ENCODE data around the gene ITPKB.
"Not testable (repeated sequence)": the region's sequence is repeated elsewhere in the genome, so short reads cannot be mapped to it uniquely, and the experiment has no call there.

The ITPKB gene

DNA sequence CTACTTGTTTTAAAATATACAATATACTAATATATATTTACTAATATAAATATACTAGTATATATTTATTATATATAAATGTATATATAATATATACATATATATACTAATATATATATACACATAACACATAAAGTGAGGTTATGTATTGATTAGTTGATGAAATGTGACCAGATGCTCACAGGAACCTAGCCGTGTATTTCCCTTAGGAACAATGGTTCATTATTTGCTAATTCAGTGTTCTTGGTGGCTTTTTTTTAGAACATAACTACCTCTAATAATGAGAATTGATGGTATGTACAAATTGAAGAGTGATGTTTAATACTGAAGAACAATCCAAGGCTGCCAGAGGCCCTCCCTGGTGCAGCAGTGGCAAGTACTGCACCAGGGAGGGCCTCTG lies 37.9 kb upstream of the ITPKB start:
- no peak overlapping the region for H3K27ac ChIP-seq (ENCODE audit: low read length)
- H3K4me1 ChIP-seq (ENCODE audit: control insufficient read depth, insufficient read depth, low read length): peaks cover 16% of the 10 kb centered on the region
- H3K9me3 ChIP-seq (ENCODE audit: control insufficient read depth in 2 of 2, low read length in 2 of 2): no peaks in the 10 kb centered on the region

DNA sequence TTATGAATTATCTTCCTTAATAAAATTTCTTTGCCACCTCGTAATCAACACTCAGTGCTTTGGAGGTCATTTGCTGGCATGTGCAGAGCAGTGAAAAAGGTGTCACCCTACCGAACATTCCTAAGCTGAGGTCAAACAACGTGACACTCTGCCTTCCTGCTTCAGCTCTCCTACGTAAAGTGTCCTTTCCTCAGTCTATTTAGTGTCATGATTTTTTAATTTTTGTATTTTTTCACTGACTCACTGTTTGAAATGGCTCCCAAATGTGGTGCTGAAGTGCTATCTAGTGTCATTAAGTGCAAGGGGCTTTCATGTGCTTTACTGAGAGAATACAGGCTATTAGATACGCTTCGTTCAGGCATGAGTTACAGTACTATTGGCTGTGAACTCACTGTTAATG lies 37.0 kb upstream of the ITPKB start:
- H3K4me3 ChIP-seq (ENCODE audit: low read length in 2 of 2): no peak overlapping the region
- no peaks in the 10 kb centered on the region for H3K27me3 ChIP-seq (ENCODE audit: control insufficient read depth in 1 of 2, insufficient read depth in 2 of 2, low read length in 2 of 2)
- H3K9ac ChIP-seq (ENCODE audit: low read length in 2 of 2): no peak overlapping the region
- H3K4me1 ChIP-seq (ENCODE audit: control insufficient read depth, insufficient read depth, low read length): peaks cover 16% of the 10 kb centered on the region
- H3K36me3 ChIP-seq (ENCODE audit: control insufficient read depth in 2 of 2, insufficient read depth in 2 of 2, low read length in 2 of 2): no peaks in the 10 kb centered on the region
- H3K27ac ChIP-seq (ENCODE audit: low read length): no peak overlapping the region
- no peaks in the 10 kb centered on the region for H3K9me3 ChIP-seq (ENCODE audit: control insufficient read depth in 2 of 2, low read length in 2 of 2)

More for the DNA sequence above, 37.9 kb upstream of the ITPKB start:
- Histone ChIP-seq H3K36me3 (ENCODE audit: control insufficient read depth in 2 of 2, insufficient read depth in 2 of 2, low read length in 2 of 2) (no peaks in the 10 kb centered on the region), H3K4me3 (ENCODE audit: low read length in 2 of 2) (no peak overlapping the region), H3K9ac (ENCODE audit: low read length in 2 of 2) (no peak overlapping the region), H3K27me3 (ENCODE audit: control insufficient read depth in 1 of 2, insufficient read depth in 2 of 2, low read length in 2 of 2) (no peaks in the 10 kb centered on the region)

DNA sequence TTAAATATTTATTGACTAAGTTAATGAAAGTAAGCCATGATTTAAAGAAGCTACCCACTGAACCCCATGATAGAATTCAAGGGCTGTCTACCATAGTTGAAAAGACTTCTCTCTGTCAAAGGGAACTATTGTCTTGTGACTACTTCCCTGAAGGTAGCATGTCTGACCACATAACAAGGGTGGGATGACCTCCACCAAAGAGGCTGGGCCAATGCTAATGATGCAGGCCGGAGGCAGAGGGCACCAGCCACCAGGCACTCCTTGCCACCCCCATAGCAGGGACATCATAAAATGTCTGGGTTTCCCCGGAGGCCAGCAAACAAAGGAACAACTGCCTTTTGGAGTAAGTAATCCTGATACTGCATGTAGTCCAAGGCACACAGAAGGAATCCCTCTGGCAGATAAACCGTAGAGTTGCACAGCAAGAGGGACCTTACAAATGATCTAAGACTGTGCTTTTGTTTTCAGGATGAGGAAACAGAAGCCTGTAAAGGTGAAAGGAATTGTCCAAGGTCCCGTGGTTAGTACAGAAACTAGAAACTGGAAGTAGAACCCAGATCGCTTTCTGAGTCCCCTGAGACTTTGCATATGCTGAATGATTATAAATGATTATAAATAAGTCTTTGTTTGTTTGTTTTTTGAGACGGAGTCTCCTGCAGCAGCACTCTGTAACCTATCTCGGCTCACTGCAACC lies 33.5 kb upstream of the ITPKB start:
- no peaks in the 10 kb centered on the region for H3K27me3 ChIP-seq (ENCODE audit: control insufficient read depth in 1 of 2, insufficient read depth in 2 of 2, low read length in 2 of 2)

DNA sequence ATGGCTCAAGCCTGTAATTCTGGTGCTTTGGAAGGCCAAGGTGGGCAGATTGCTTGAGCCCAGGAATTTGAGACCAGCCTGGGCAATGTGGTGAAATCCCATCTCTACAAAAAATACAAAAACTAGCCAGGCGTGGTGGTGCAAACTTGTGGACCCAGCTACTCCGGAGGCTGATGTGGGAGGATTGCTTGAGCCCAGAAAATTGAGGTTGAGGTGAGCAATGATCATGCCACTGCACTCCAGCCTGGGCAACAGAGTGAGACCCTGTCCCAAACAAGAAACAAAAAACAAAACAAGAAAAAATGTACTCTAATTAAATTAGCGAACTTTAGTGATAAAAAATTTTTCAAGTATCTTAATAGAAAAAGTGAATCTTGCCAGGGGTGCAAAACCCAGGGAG lies 28.1 kb upstream of the ITPKB start:
- not testable (repeated sequence) for H3K4me1 ChIP-seq (ENCODE audit: control insufficient read depth, insufficient read depth, low read length); H3K27me3 ChIP-seq (ENCODE audit: control insufficient read depth in 1 of 2, insufficient read depth in 2 of 2, low read length in 2 of 2); H3K9me3 ChIP-seq (ENCODE audit: control insufficient read depth in 2 of 2, low read length in 2 of 2); H3K36me3 ChIP-seq (ENCODE audit: control insufficient read depth in 2 of 2, insufficient read depth in 2 of 2, low read length in 2 of 2); H3K27ac ChIP-seq (ENCODE audit: low read length); H3K4me3 ChIP-seq (ENCODE audit: low read length in 2 of 2); H3K9ac ChIP-seq (ENCODE audit: low read length in 2 of 2)

More for the DNA sequence above, 33.5 kb upstream of the ITPKB start:
- no peaks in the 10 kb centered on the region for H3K36me3 ChIP-seq (ENCODE audit: control insufficient read depth in 2 of 2, insufficient read depth in 2 of 2, low read length in 2 of 2)
- H3K4me3 ChIP-seq (ENCODE audit: low read length in 2 of 2): no peak overlapping the region
- no peaks in the 10 kb centered on the region for H3K9me3 ChIP-seq (ENCODE audit: control insufficient read depth in 2 of 2, low read length in 2 of 2)
- no peak overlapping the region for H3K27ac ChIP-seq (ENCODE audit: low read length)
- no peaks in the 10 kb centered on the region for H3K4me1 ChIP-seq (ENCODE audit: control insufficient read depth, insufficient read depth, low read length)
- no peak overlapping the region for H3K9ac ChIP-seq (ENCODE audit: low read length in 2 of 2)

DNA sequence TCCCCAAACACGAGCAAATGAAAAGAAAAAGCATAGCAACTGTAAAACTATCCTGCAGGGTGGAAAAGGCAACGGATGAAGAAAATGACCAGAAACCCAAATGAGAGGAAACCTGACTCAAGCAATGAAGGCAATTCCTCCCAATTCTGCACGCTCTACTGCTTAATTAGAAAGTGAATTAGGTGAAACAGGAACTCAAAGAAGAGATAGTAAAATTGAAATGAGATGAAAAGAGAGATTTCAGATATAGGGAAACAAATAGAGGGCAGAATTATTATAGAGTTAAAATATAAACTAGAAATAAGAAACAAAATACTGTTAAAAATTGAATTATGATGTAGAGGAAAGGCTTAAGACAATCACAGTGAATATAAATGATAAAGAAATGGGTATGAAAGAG lies 27.5 kb upstream of the ITPKB start:
- H3K9me3 ChIP-seq (ENCODE audit: control insufficient read depth in 2 of 2, low read length in 2 of 2): no peaks in the 10 kb centered on the region
- no peaks in the 10 kb centered on the region for H3K4me1 ChIP-seq (ENCODE audit: control insufficient read depth, insufficient read depth, low read length)
- H3K4me3 ChIP-seq (ENCODE audit: low read length in 2 of 2): no peak overlapping the region
- H3K9ac ChIP-seq (ENCODE audit: low read length in 2 of 2): no peak overlapping the region
- H3K36me3 ChIP-seq (ENCODE audit: control insufficient read depth in 2 of 2, insufficient read depth in 2 of 2, low read length in 2 of 2): no peaks in the 10 kb centered on the region
- H3K27ac ChIP-seq (ENCODE audit: low read length): no peak overlapping the region
- H3K27me3 ChIP-seq (ENCODE audit: control insufficient read depth in 1 of 2, insufficient read depth in 2 of 2, low read length in 2 of 2): no peaks in the 10 kb centered on the region

DNA sequence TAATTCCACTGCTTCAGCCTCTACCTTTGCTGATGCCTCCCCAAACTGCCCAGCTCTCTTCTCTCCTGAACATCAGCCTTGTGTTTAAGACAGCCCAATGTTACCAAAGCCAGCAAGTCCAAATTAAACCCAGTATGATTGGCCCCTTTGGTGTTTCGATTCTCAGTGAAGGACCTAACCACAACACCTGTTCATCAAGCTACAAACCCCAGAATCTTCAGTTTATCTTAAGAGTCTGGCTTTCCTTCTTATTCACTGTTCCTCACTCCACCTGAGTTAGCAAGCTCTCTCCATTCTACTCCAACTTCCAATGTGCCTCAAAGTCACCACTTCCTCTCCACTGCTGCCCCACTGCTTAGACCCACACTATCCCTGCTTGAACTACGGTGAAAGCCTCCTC lies 25.5 kb upstream of the ITPKB start:
- no peak overlapping the region for H3K9ac ChIP-seq (ENCODE audit: low read length in 2 of 2)
- H3K4me1 ChIP-seq (ENCODE audit: control insufficient read depth, insufficient read depth, low read length): no peaks in the 10 kb centered on the region
- no peaks in the 10 kb centered on the region for H3K36me3 ChIP-seq (ENCODE audit: control insufficient read depth in 2 of 2, insufficient read depth in 2 of 2, low read length in 2 of 2)
- no peaks in the 10 kb centered on the region for H3K27me3 ChIP-seq (ENCODE audit: control insufficient read depth in 1 of 2, insufficient read depth in 2 of 2, low read length in 2 of 2)
- no peaks in the 10 kb centered on the region for H3K9me3 ChIP-seq (ENCODE audit: control insufficient read depth in 2 of 2, low read length in 2 of 2)
- H3K4me3 ChIP-seq (ENCODE audit: low read length in 2 of 2): no peak overlapping the region
- H3K27ac ChIP-seq (ENCODE audit: low read length): no peak overlapping the region

DNA sequence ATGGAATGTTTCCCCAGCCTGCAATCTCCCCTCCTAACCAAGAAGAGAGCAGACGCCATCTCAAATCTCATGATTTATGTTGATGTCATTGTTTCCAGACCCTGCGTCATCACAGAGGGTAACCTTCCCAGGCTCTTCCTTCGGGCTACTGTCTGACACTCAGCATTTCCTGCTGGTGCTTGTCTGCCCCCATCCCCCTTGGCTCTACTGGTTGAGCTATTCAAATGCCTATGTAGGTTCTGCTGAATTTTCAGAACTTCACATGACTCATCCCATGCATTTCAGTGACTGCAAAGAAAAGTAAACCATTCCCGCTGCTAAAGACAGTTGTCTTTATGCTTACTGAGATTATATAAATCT lies 24.8 kb upstream of the ITPKB start:
- Histone ChIP-seq H3K9me3 (ENCODE audit: control insufficient read depth in 2 of 2, low read length in 2 of 2) (no peaks in the 10 kb centered on the region), H3K36me3 (ENCODE audit: control insufficient read depth in 2 of 2, insufficient read depth in 2 of 2, low read length in 2 of 2) (no peaks in the 10 kb centered on the region)

DNA sequence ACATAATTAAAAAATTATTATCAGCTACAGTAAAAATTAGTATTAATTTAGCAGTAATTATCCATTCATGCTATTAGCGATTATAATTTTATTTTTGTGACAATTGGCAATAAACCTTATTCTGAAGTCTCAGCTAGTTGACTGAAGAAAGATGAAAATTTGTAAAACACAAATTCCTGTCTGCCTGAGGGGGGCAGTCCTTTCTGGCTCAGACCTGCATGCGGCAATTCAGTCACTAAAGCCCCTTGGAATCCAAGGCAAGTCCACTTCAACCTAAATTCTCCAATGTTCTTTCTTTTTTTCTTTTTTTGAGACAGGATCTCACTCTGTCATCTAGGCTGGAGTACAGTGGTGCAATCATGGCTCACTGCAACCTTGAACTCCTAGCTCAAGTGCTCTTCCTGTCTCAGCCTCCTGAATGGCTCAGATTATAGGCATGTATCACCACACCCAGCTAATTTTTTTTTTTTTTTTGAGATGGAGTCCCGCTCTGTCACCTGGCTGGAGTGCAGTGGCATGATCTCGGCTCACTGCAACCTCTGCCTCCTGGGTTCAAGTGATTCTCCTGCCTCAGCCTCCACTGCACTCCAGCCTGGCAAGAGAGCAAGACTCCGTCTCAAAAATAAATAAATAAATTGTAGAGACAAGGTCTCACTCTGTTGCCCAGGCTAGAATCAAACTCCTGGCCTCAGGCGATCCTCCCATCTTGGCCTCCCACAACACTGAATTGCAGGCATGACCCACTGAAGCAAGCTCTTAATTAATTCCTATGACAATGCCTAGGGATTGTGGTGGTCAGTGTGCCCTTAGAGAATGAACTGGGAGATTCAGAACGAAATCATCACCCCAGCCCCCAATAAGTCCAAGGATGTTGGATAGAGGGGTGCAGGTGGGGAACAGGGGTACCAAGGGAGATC lies 24.2 kb upstream of the ITPKB start:
- Histone ChIP-seq H3K9me3 (ENCODE audit: control insufficient read depth in 2 of 2, low read length in 2 of 2) (no peaks in the 10 kb centered on the region), H3K27ac (ENCODE audit: low read length) (no peak overlapping the region), H3K9ac (ENCODE audit: low read length in 2 of 2) (no peak overlapping the region), H3K36me3 (ENCODE audit: control insufficient read depth in 2 of 2, insufficient read depth in 2 of 2, low read length in 2 of 2) (no peaks in the 10 kb centered on the region), H3K27me3 (ENCODE audit: control insufficient read depth in 1 of 2, insufficient read depth in 2 of 2, low read length in 2 of 2) (no peaks in the 10 kb centered on the region), H3K4me3 (ENCODE audit: low read length in 2 of 2) (no peak overlapping the region), H3K4me1 (ENCODE audit: control insufficient read depth, insufficient read depth, low read length) (no peaks in the 10 kb centered on the region)

More for the DNA sequence above, 24.8 kb upstream of the ITPKB start:
- H3K4me3 ChIP-seq (ENCODE audit: low read length in 2 of 2): no peak overlapping the region
- H3K9ac ChIP-seq (ENCODE audit: low read length in 2 of 2): no peak overlapping the region
- no peaks in the 10 kb centered on the region for H3K4me1 ChIP-seq (ENCODE audit: control insufficient read depth, insufficient read depth, low read length)
- no peaks in the 10 kb centered on the region for H3K27me3 ChIP-seq (ENCODE audit: control insufficient read depth in 1 of 2, insufficient read depth in 2 of 2, low read length in 2 of 2)
- H3K27ac ChIP-seq (ENCODE audit: low read length): no peak overlapping the region

DNA sequence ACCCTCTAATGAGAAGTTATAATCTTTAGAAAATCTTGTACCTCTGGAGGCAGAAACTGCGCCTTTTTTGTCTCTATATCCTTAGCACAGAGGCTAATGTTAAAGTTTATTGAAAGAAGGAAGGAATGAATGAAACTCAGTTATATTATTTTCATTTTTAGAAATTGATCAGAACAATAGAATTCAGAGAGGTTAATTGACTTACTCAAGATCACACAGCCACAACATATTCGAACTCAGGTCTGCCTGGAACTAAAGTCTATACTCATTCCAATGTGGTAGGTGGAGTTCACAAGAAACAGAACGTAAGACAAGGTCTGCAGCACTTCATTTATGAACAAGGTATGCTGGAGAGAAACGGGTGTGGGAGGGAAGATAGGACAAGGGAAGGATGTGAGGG lies 23.0 kb upstream of the ITPKB start:
- Histone ChIP-seq H3K9me3 (ENCODE audit: control insufficient read depth in 2 of 2, low read length in 2 of 2) (no peaks in the 10 kb centered on the region), H3K9ac (ENCODE audit: low read length in 2 of 2) (no peak overlapping the region), H3K27ac (ENCODE audit: low read length) (no peak overlapping the region), H3K36me3 (ENCODE audit: control insufficient read depth in 2 of 2, insufficient read depth in 2 of 2, low read length in 2 of 2) (no peaks in the 10 kb centered on the region), H3K4me3 (ENCODE audit: low read length in 2 of 2) (no peak overlapping the region), H3K4me1 (ENCODE audit: control insufficient read depth, insufficient read depth, low read length) (no peaks in the 10 kb centered on the region), H3K27me3 (ENCODE audit: control insufficient read depth in 1 of 2, insufficient read depth in 2 of 2, low read length in 2 of 2) (no peaks in the 10 kb centered on the region)

DNA sequence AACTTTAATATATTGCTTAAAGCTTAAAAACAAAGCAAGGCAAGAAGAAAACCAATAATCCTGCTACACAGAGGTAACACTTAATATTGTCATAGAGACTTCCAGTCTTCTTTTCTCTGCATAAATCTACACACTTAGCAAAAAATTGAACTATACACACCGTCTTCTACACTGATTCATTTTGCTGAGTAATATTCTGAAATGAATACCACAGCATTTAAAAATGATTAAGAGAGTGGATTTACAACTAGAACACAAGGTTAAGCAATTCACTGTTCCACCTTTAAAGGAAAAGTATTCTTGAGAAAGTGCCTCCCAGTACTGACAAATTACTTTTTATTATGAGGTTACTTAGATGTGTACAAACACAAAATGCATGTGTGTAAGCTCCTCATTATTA lies 22.2 kb upstream of the ITPKB start:
- Histone ChIP-seq H3K4me1 (ENCODE audit: control insufficient read depth, insufficient read depth, low read length) (no peaks in the 10 kb centered on the region), H3K9ac (ENCODE audit: low read length in 2 of 2) (no peak overlapping the region), H3K36me3 (ENCODE audit: control insufficient read depth in 2 of 2, insufficient read depth in 2 of 2, low read length in 2 of 2) (no peaks in the 10 kb centered on the region), H3K9me3 (ENCODE audit: control insufficient read depth in 2 of 2, low read length in 2 of 2) (no peaks in the 10 kb centered on the region), H3K4me3 (ENCODE audit: low read length in 2 of 2) (no peak overlapping the region), H3K27me3 (ENCODE audit: control insufficient read depth in 1 of 2, insufficient read depth in 2 of 2, low read length in 2 of 2) (no peaks in the 10 kb centered on the region), H3K27ac (ENCODE audit: low read length) (no peak overlapping the region)
